Gastrocnemius medialis (tissue), 4 donors: ENCODE data around the gene C14orf132.

Experiments used
- POLR2A ChIP-seq, 2 donors: fragments of 450-650 bp; IDR thresholded peaks; one replicate each; pipeline ENCODE4 v1.6.1; 2017; ENCODE audit warnings: antibody characterized with exemption in 2 of 2, mild to moderate bottlenecking in 2 of 2, moderate library complexity in 2 of 2
- TF ChIP-seq, protein P1 (sequence below), 5 experiments: fragments of 450-650 bp in 3 of 5; fragments of 200-600 bp in 2 of 5; sonication (generic) in 2 of 5; IDR thresholded peaks in 4 of 5; conservative IDR thresholded peaks in 1 of 5; 1 replicate in 4 of 5; 2 replicates in 1 of 5; pipeline ENCODE4 v1.5.1; 2016 to 2019; ENCODE audit warnings: antibody characterized with exemption in 5 of 5, mild to moderate bottlenecking in 3 of 5, moderate library complexity in 3 of 5

DNA sequence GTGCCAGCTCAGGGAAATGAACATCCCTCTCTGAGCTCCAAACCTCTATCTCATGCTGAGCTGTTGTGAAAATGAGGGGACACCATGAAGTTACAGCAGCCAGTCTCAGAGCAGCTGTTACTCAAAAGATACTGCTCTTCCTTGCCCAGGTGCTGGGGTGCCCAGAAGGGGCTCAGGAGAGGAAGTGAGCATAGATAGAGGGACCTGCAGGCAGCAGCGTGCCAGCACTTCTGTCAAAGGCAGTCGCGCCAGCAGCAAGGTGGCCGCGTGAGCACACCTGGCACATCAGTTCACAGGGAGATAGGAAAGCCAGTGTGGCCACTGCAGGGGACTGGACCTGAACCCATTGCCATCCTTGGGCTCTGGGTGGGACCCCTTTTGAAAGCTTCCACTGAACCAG lies 27.8 kb downstream of the C14orf132 start:
- no peak for TF ChIP-seq POLR2A (IDR thresholded peaks at IDR 0.05)
- TF ChIP-seq, protein P1, sequence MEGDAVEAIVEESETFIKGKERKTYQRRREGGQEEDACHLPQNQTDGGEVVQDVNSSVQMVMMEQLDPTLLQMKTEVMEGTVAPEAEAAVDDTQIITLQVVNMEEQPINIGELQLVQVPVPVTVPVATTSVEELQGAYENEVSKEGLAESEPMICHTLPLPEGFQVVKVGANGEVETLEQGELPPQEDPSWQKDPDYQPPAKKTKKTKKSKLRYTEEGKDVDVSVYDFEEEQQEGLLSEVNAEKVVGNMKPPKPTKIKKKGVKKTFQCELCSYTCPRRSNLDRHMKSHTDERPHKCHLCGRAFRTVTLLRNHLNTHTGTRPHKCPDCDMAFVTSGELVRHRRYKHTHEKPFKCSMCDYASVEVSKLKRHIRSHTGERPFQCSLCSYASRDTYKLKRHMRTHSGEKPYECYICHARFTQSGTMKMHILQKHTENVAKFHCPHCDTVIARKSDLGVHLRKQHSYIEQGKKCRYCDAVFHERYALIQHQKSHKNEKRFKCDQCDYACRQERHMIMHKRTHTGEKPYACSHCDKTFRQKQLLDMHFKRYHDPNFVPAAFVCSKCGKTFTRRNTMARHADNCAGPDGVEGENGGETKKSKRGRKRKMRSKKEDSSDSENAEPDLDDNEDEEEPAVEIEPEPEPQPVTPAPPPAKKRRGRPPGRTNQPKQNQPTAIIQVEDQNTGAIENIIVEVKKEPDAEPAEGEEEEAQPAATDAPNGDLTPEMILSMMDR (IDR thresholded peaks at IDR 0.05 in 4 of 5, conservative IDR thresholded peaks at IDR 0.05 in 1 of 5): no peak
